GM18502 (cell line): ENCODE measurements around the gene NFIB.

Source experiments
- ATAC-seq: cut with Tn5 transposase; IDR thresholded peaks from one replicate; pipeline ENCODE4 v1.9.1; 2021; ENCODE audit warnings: mild to moderate bottlenecking; ENCODE audit not compliant: unreplicated experiment, poor library complexity

NFIB gene

DNA sequence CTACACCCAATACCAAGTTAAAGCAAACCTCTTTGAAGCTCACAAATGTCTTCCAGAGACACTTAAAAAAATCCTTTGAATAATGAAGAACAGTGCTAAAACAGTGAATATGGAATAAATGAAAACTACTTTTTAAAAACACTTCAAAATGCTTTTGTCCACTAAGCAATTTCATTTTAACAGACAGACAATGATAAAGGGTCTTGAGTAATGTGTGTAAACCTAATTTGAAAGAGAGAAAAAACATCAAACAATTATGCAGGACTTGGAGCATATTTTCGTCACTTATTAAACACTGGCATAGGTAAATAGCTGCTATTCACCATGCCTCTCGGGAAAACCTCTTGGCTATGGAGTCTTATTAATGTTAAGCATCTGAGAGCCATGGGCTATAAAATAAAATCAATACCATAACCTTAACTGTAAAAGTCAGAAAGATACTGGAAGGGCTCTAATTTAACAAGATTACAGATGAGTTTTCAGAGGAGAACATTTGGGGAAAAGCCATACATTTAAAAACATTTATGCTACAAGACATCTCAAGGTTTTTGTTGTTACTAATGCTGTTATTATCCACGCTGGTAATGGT, 177.8 kb downstream of the NFIB start:
- no peak for ATAC-seq

GRCh38 chr9:14135421-14135820, 178.5 kb downstream of the NFIB start:
- ATAC-seq = no peak

- ATAC-seq = no peak
Observed at GRCh38 chr9:14133394-14133793, 180.5 kb downstream of the NFIB start.

DNA sequence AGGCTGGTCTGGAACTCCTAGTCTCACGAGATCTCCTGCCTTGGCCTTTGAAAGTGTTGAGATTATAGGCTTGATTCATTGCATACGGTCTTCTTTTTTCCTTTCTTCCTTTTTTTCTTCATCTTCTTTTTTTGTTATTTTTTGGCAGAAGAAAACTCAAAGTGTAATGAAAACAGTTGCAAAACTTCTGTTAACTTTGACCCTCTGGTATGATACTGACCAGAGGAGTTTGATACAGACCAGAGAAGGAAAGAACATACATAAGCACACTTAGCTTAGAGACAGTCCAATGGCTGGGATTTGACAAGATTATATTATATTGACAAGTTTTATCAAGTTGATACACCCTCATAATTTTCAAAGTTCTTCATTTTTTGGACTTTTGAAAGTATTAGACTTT, 181.2 kb downstream of the NFIB start:
- no peak for ATAC-seq

DNA sequence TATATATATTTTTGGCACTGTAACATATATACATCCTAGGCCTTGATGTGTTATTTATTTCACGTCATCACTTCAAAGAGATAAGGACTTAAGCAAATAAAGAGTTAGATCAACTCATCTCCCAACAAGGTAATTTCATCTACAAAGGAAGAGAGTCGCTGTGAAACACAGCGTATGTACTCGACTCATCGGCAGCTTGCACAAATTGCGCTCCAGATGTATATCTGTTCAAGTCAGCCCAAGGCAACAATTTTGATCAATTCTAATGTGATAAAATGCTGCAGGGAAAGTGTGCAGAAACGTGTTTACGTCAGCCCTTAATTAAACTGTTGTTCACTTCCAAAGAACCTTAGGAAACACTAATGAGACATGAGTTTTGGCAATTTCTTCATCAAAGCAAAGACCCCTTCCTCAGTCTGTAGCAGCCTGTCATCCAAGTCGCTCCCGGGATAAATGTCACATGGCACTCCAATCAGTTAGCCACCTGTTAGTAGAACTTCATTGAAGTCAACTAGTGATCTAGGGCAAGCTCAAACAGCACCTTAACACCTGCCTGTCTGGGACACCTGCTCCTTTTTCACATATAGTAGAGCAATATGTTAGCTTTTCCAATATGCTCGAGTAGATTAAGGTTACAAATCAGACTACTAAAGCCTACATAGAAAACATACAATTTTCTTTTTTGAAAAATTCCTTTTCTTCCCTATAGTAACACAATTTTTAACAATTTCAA, 182.4 kb downstream of the NFIB start:
- ATAC-seq = no peak

DNA sequence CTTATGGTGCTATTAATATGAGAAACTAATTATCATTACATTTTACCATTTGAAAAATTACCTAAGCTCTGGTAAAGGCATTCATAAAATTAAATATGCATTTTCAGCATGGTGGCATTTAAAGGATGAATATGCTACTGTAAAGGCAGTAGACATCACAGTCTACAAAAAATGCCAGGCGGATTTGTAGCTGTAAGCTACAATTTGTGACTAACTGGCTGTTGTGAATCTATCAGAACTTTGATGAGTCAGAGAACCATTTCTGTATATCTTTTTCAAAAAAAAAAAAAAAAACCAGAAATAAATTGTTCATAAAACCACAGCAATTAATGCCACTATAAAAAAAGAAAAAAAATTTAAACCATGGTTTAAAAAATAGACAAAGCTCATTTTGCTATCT, 186.3 kb downstream of the NFIB start:
- no peak for ATAC-seq

DNA sequence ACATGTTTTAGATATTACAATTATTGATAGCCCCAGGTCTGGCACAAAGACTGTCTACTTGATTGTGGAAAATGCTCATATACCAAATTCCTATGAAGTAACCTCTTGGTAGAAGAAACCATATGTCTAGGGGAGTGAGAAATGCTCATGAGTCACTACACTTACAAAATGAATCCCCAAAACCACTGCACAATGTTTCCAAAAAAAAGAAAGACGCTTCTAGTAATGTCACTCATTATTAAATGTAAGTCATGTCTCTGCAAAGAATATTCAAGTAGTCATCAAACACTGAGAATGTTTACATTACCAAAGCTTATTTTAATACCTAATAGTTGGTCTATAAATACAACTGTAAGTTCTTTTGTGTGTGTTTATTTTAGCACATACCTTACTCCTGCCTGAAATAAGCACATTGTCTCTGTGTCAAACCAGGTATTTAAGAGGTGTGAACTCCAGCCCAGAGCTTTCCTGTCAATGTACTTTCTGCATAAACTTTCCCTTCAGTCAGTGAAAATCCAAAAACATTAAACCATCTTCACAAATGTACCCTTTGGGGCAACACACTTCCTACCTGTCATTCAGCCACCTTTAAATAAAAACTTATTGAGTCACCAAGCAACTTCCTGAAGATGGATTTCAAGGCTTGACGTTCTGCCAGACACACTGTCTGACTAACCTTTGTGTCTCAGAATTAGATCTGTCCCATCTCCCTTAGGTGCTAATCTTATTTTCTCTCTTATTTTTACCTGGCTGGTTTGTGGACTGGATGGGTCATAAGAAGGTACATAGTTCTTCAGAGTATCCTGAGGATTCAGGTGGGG, 194.0 kb downstream of the NFIB start:
- ATAC-seq = no peak

- no peak for ATAC-seq
Observed at GRCh38 chr9:14112226-14112625, 201.7 kb downstream of the NFIB start.

GRCh38 chr9:14111696-14112095, 202.2 kb downstream of the NFIB start:
- no peak for ATAC-seq

DNA sequence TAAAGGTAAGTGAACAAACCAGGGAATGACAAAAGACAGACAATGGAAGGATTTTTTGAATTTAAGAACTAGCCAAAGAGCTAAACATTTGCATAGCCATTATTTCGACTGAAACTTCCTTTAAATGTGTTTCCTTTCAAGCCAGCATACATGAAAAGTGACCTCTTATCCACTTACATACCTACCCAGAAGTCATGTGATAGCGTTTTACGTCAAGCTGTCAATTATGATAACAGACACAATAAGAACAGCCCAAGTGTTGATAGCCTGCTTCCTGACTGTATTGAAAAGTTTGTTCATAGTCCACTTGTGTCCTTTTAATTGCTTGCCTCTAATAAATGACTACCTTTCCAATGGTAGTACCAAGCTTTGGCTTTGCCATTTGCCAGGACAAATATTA, 206.0 kb downstream of the NFIB start:
- no peak for ATAC-seq

- ATAC-seq = no peak
Observed at GRCh38 chr9:14107495-14107894, 206.4 kb downstream of the NFIB start.

DNA sequence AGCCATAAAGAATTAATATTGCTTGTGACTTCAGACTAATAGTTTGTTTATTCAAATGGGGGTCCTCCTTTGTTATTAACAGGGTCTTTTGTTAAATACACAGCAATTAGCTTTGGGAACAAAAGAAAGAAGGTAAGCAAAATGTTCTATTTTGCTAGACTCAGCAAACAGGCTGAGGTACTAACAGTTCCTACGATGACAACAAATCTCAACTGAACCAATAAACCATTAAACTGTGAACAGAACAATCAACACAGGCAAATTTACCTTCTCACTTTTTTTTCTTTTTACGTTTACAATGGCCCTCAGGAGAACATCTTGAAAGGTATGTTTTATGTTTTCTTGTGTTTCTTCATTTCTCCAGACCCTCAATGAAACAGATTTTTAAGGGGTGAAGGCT, 207.2 kb downstream of the NFIB start:
- ATAC-seq = no peak

DNA sequence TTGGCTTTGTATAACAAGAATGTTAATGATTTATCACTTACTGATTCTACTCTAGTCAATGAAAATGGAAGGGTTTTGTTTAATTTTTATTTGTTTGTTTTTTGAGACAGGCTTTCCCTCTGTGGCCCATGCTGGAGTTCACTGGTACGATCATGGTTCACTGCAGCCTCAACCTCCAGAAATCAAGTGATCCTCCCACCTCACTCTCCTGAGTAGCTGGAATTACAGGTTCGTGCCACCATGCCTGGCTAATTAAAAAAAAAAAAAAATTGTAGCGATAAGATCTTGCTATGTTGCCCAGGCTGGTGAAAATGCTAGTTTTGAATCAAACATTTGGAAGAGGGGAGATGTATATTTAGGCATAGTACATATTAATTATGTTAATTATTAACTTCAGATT, 209.4 kb downstream of the NFIB start:
- no peak for ATAC-seq

GRCh38 chr9:14103115-14103514, 210.8 kb downstream of the NFIB start:
- ATAC-seq = no peak

DNA sequence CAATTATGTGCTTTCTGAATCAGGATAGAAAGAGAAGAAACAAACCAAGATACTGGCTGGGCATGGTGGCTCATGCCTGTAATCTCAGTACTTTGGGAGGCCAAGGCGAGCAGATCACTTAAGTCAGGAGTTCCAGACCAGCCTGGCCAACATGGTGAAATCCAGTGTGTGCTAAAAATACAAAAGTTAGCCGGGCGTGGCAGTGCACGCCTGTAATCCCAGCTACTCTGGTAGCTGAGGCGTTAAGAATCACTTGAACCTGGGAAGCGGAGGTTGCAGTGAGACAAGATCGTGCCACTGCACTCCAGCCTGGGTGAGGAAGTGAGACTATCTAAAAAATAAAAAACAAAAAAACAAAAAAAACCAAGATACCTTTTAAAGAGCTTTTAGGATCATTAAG, 214.2 kb downstream of the NFIB start:
- ATAC-seq = no peak

GRCh38 chr9:14098486-14099180, 215.3 kb downstream of the NFIB start:
- no peak for ATAC-seq

GRCh38 chr9:14097666-14098415, 216.1 kb downstream of the NFIB start:
- ATAC-seq = no peak

GRCh38 chr9:14097215-14097614, 216.7 kb downstream of the NFIB start:
- no peak for ATAC-seq

GRCh38 chr9:14096258-14096922, 217.6 kb downstream of the NFIB start:
- no peak for ATAC-seq

GRCh38 chr9:14095277-14095676, 218.7 kb downstream of the NFIB start:
- no peak for ATAC-seq
